ENCODE measurements around the gene NELL1. TPM values are rescaled to one million over a fixed set of nuclear protein-coding genes. Genes with fewer than 3 reads are reported as not detected.

The NELL1 gene
- total RNA-seq, 1 experiment from 2014 or later: not detected

DNA sequence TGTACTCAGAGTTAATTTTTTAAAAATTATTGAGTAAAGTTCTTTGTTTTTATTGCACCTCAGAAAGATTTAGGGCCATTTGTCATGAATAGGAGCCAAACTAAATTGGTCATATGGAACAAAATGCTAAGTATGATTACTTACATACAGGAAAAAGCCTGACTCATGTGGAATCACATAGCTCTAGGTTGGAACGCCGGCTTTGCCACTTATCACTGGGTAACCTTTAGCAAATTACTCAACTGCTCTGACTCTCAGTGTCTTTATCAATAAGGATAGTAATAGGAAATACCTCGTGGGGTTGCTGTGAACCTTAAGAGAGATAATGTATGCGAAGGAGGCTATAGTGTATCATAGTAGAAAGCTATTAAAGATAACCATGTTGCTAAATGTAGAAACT, 638.5 kb downstream of the NELL1 start:
- H2AFZ ChIP-seq (ENCODE audit: low read length): no peak overlapping the region
- H3K4me1 ChIP-seq (ENCODE audit: insufficient read depth, low read length): no peaks in the 10 kb centered on the region
- ChIA-PET POLR2A (ENCODE audit: unreplicated experiment) (no interaction called here), CTCF (no interaction called here)
- no peaks in the 10 kb centered on the region for H3K36me3 ChIP-seq (ENCODE audit: low read depth, low read length)
- no peaks in the 10 kb centered on the region for H4K20me1 ChIP-seq (ENCODE audit: low read length)
- DNase-seq: no peak
- no TSS peak for BruUV-seq (replicated peaks)
- intact Hi-C loops (cut with micrococcal nuclease): no loop called here
- no peak for ATAC-seq
- no peaks in the 10 kb centered on the region for H3F3A ChIP-seq (ENCODE audit: low read length, unreplicated experiment)
- H3K27me3 ChIP-seq (ENCODE audit: low read length): no peaks in the 10 kb centered on the region
- no peak for TF ChIP-seq EZH2 (IDR thresholded peaks at IDR 0.05; ENCODE audit: low read length, unreplicated experiment)
- H3K4me2 ChIP-seq (ENCODE audit: low read length): no peak overlapping the region
- H3K4me3 ChIP-seq (ENCODE audit: low read length): no peak overlapping the region
- no peaks in the 10 kb centered on the region for H3K79me2 ChIP-seq (ENCODE audit: low read length)
- H3K9me3 ChIP-seq (ENCODE audit: low read length): 0 out of 2 replicates have a peak, but pooled peaks cover 8% of the 10 kb centered on the region
- no peaks in the 10 kb centered on the region for H3K9me2 ChIP-seq (replicated peaks; ENCODE audit: low read length)
- no peak overlapping the region for H3K27ac ChIP-seq (ENCODE audit: low read length)
- H3K9ac ChIP-seq (ENCODE audit: low read length): no peak overlapping the region

- H3K27ac ChIP-seq (ENCODE audit: low read length): no peak overlapping the region
- TF ChIP-seq EZH2 (IDR thresholded peaks at IDR 0.05; ENCODE audit: low read length, unreplicated experiment): no peak
- TF ChIP-seq CTCF (conservative IDR thresholded peaks at IDR 0.05; ENCODE audit: low read depth, low read length): no peak
- TF ChIP-seq EZH2phosphoT487 (IDR thresholded peaks at IDR 0.05; ENCODE audit: borderline replicate concordance, low read length): no peak
- CTCF ChIA-PET: no interaction called here
- H3F3A ChIP-seq (ENCODE audit: low read length, unreplicated experiment): no peaks in the 10 kb centered on the region
- no TSS peak for BruUV-seq (replicated peaks)
- POLR2A ChIA-PET (ENCODE audit: unreplicated experiment): no interaction called here
- intact Hi-C loops (cut with micrococcal nuclease): no loop called here
- H4K20me1 ChIP-seq (ENCODE audit: low read length): no peaks in the 10 kb centered on the region
- H3K4me1 ChIP-seq (ENCODE audit: insufficient read depth, low read length): no peaks in the 10 kb centered on the region
- DNase-seq: no peak
- no peak overlapping the region for H3K4me3 ChIP-seq (ENCODE audit: low read length)
- H3K9ac ChIP-seq (ENCODE audit: low read length): no peak overlapping the region
- H3K27me3 ChIP-seq (ENCODE audit: low read length): no peaks in the 10 kb centered on the region
- H3K9me3 ChIP-seq (ENCODE audit: low read length): 0 out of 2 replicates have a peak, but pooled peaks cover 7% of the 10 kb centered on the region
- H2AFZ ChIP-seq (ENCODE audit: low read length): no peak overlapping the region
- H3K36me3 ChIP-seq (ENCODE audit: low read depth, low read length): no peaks in the 10 kb centered on the region
- no peak for ATAC-seq
- no peaks in the 10 kb centered on the region for H3K9me2 ChIP-seq (replicated peaks; ENCODE audit: low read length)
- H3K79me2 ChIP-seq (ENCODE audit: low read length): no peaks in the 10 kb centered on the region
- no peak overlapping the region for H3K4me2 ChIP-seq (ENCODE audit: low read length)
Measured at GRCh38 chr11:21316591-21316990, 647.2 kb downstream of the NELL1 start.

DNA sequence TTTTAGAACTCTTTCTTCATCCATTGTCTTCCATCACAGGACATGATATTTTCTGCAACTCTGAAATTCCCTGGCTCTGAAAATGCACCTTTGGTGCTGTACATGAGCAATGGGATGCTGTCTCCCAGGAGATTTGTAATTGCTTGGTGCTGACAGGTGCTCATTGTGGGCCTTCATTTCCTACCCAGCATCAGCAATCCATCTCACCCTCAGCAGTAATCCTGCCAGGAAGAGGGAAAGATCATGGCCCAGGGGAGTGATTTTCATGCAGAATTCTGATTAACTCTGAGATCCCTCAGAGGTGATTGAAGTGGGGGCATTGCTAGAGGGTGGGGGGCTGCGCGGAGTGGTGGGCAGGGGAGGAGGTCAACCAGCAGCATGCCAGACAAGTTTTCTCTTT, 651.7 kb downstream of the NELL1 start:
- no peaks in the 10 kb centered on the region for H3K36me3 ChIP-seq (ENCODE audit: low read depth, low read length)
- H3K9me3 ChIP-seq (ENCODE audit: low read length): 0 out of 2 replicates have a peak, but pooled peaks cover 7% of the 10 kb centered on the region
- H3K9me2 ChIP-seq (replicated peaks; ENCODE audit: low read length): no peaks in the 10 kb centered on the region
- intact Hi-C loops (cut with micrococcal nuclease): no loop called here
- POLR2A ChIA-PET (ENCODE audit: unreplicated experiment): no interaction called here
- no peak overlapping the region for H3K4me3 ChIP-seq (ENCODE audit: low read length)
- no peak for DNase-seq
- H3K79me2 ChIP-seq (ENCODE audit: low read length): no peaks in the 10 kb centered on the region
- TF ChIP-seq EZH2 (IDR thresholded peaks at IDR 0.05; ENCODE audit: low read length, unreplicated experiment) (no peak), CTCF (conservative IDR thresholded peaks at IDR 0.05; ENCODE audit: low read depth, low read length) (no peak), EZH2phosphoT487 (IDR thresholded peaks at IDR 0.05; ENCODE audit: borderline replicate concordance, low read length) (no peak)
- no peaks in the 10 kb centered on the region for H3K27me3 ChIP-seq (ENCODE audit: low read length)
- H3K27ac ChIP-seq (ENCODE audit: low read length): no peak overlapping the region
- no peak overlapping the region for H3K4me2 ChIP-seq (ENCODE audit: low read length)
- CTCF ChIA-PET: no interaction called here
- no peaks in the 10 kb centered on the region for H4K20me1 ChIP-seq (ENCODE audit: low read length)
- no peak overlapping the region for H2AFZ ChIP-seq (ENCODE audit: low read length)
- no peaks in the 10 kb centered on the region for H3F3A ChIP-seq (ENCODE audit: low read length, unreplicated experiment)
- H3K9ac ChIP-seq (ENCODE audit: low read length): no peak overlapping the region
- no peaks in the 10 kb centered on the region for H3K4me1 ChIP-seq (ENCODE audit: insufficient read depth, low read length)
- ATAC-seq: no peak
- BruUV-seq (replicated peaks): no TSS peak
